SK-N-MC (cell line): ENCODE results near the gene APBA3.

Experiments used
- EZH2 ChIP-seq: fragments of 200-600 bp; sonication (generic); IDR thresholded peaks from one replicate; pipeline ENCODE4 v1.6.1; 2017; ENCODE audit warnings: antibody characterized with exemption
- POLR2AphosphoS5 ChIP-seq: IDR thresholded peaks from 2 replicates; pipeline ENCODE4 v1.6.1; 2012; ENCODE audit warnings: mild to moderate bottlenecking, low read depth, low read length, borderline replicate concordance

GRCh38 chr19:3785451-3785937, 24.0 kb upstream of the APBA3 start:
- TF ChIP-seq EZH2 (no peak), POLR2AphosphoS5 (no peak)
